ENCODE measurements around the gene FTSJ1. TPM values are rescaled to one million over a fixed set of nuclear protein-coding genes. Genes with fewer than 3 reads are reported as not detected.

The FTSJ1 gene
- total RNA-seq, 1 experiment from 2014 or later = 175 TPM

GRCh38 chrX:48531358-48531959 lies 55.5 kb downstream of the FTSJ1 start:
- DNase-seq = peak; percentile 80

DNA sequence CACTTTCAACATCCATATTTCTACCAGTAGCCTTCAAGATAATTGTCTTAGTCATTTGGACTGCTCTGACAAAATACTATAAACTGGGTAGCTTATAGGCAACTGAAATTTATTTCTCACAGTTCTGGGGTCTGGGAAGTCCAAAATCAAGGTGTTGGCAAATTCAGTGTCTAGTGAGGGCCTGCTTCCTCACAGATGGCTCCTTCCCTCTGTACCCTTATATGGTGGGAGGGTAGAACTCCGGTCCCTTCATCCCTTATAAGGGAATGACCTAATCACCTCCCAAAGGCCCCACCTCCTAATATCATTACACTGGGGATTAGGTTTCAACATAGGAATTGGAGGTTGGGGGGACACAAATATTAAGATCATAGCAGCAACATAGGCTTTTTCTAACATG lies 56.2 kb downstream of the FTSJ1 start:
- H3K4me3 ChIP-seq (ENCODE audit: low read length) = no peak overlapping the region
- POLR2A ChIA-PET (ENCODE audit: unreplicated experiment) = no interaction called here
- peaks cover 22% of the 10 kb centered on the region for H3K4me1 ChIP-seq (ENCODE audit: insufficient read depth, low read length)
- peak overlapping the region; percentile 39 for H3K4me2 ChIP-seq (ENCODE audit: low read length)
- BruUV-seq (replicated peaks) = TSS peak; percentile 55
- H2AFZ ChIP-seq (ENCODE audit: low read length) = 0 out of 2 replicates have a peak overlapping the region, but pooled peaks have one; percentile 24
- intact Hi-C loops (cut with micrococcal nuclease) = no loop called here
- no peaks in the 10 kb centered on the region for H3K9me3 ChIP-seq (ENCODE audit: low read length)
- H3K9me2 ChIP-seq (replicated peaks; ENCODE audit: low read length) = no peaks in the 10 kb centered on the region
- peak overlapping the region; percentile 86 for H3K27ac ChIP-seq (ENCODE audit: low read length)
- ATAC-seq (no peak), DNase-seq (no peak)
- CTCF ChIA-PET = no interaction called here
- TF ChIP-seq, protein P1, sequence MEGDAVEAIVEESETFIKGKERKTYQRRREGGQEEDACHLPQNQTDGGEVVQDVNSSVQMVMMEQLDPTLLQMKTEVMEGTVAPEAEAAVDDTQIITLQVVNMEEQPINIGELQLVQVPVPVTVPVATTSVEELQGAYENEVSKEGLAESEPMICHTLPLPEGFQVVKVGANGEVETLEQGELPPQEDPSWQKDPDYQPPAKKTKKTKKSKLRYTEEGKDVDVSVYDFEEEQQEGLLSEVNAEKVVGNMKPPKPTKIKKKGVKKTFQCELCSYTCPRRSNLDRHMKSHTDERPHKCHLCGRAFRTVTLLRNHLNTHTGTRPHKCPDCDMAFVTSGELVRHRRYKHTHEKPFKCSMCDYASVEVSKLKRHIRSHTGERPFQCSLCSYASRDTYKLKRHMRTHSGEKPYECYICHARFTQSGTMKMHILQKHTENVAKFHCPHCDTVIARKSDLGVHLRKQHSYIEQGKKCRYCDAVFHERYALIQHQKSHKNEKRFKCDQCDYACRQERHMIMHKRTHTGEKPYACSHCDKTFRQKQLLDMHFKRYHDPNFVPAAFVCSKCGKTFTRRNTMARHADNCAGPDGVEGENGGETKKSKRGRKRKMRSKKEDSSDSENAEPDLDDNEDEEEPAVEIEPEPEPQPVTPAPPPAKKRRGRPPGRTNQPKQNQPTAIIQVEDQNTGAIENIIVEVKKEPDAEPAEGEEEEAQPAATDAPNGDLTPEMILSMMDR (conservative IDR thresholded peaks at IDR 0.05; ENCODE audit: low read depth, low read length) = no peak
- TF ChIP-seq EZH2 (IDR thresholded peaks at IDR 0.05; ENCODE audit: low read length, unreplicated experiment) = no peak
- no peak for TF ChIP-seq EZH2phosphoT487 (IDR thresholded peaks at IDR 0.05; ENCODE audit: borderline replicate concordance, low read length)
- H3K27me3 ChIP-seq (ENCODE audit: low read length) = no peaks in the 10 kb centered on the region
- H3F3A ChIP-seq (ENCODE audit: low read length, unreplicated experiment) = no peaks in the 10 kb centered on the region
- peak overlapping the region; percentile 32; the same call in 1 of the 2 replicates for H3K9ac ChIP-seq (ENCODE audit: low read length)
- H3K36me3 ChIP-seq (ENCODE audit: low read depth, low read length) = peaks cover 8% of the 10 kb centered on the region
- H4K20me1 ChIP-seq (ENCODE audit: low read length) = no peaks in the 10 kb centered on the region
- H3K79me2 ChIP-seq (ENCODE audit: low read length) = no peaks in the 10 kb centered on the region

More at GRCh38 chrX:48531358-48531959, 55.5 kb downstream of the FTSJ1 start:
- TF ChIP-seq EZH2 (IDR thresholded peaks at IDR 0.05; ENCODE audit: low read length, unreplicated experiment) = no peak
- TF ChIP-seq, protein P1 (conservative IDR thresholded peaks at IDR 0.05; ENCODE audit: low read depth, low read length) = no peak
- TF ChIP-seq EZH2phosphoT487 (IDR thresholded peaks at IDR 0.05; ENCODE audit: borderline replicate concordance, low read length) = no peak
- Histone ChIP-seq H3K27ac (ENCODE audit: low read length) (peak overlapping the region; percentile 86), H3K4me2 (ENCODE audit: low read length) (peak overlapping the region; percentile 39), H3K36me3 (ENCODE audit: low read depth, low read length) (peaks cover 15% of the 10 kb centered on the region), H3K79me2 (ENCODE audit: low read length) (no peaks in the 10 kb centered on the region), H3K9me3 (ENCODE audit: low read length) (no peaks in the 10 kb centered on the region), H3F3A (ENCODE audit: low read length, unreplicated experiment) (no peaks in the 10 kb centered on the region), H4K20me1 (ENCODE audit: low read length) (no peaks in the 10 kb centered on the region), H3K9me2 (replicated peaks; ENCODE audit: low read length) (no peaks in the 10 kb centered on the region), H2AFZ (ENCODE audit: low read length) (peak overlapping the region; percentile 24; the same call in 1 of the 2 replicates), H3K4me3 (ENCODE audit: low read length) (no peak overlapping the region), H3K9ac (ENCODE audit: low read length) (peak overlapping the region; percentile 32; the same call in 1 of the 2 replicates), H3K4me1 (ENCODE audit: insufficient read depth, low read length) (peaks cover 22% of the 10 kb centered on the region), H3K27me3 (ENCODE audit: low read length) (no peaks in the 10 kb centered on the region)
- intact Hi-C loops (cut with micrococcal nuclease) = no loop called here
- BruUV-seq (replicated peaks) = TSS peak; percentile 95
- peak; percentile 97 for ATAC-seq
- ChIA-PET CTCF (no interaction called here), POLR2A (ENCODE audit: unreplicated experiment) (interaction anchor here (0.6 kb wide), 1 partner anchor 67 kb away, joined by 6 read pairs; no protein-coding TSS in a partner anchor)

DNA sequence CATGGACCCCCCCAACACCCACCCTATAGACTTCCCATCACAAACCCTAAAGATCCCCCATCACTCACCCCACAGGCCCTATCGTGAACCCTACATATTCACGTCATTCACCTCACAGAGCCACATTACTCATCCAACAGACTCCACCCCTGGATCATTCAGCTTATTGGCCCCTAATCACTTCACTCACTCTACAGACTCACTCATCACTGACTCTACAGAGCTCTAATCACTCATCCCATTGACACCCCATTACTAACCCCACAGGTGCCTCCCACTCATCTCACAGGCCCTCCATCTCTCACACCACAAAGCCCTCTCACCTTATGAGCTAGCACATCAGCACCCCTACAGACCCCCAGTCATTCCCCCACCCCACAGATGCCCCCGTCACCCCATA lies 57.2 kb downstream of the FTSJ1 start:
- no peak overlapping the region for H3K27ac ChIP-seq (ENCODE audit: low read length)
- H3K36me3 ChIP-seq (ENCODE audit: low read depth, low read length) = peaks cover 3% of the 10 kb centered on the region
- no peak overlapping the region for H3K4me3 ChIP-seq (ENCODE audit: low read length)
- ATAC-seq = no peak
- H3F3A ChIP-seq (ENCODE audit: low read length, unreplicated experiment) = no peaks in the 10 kb centered on the region
- H3K4me1 ChIP-seq (ENCODE audit: insufficient read depth, low read length) = peaks cover 22% of the 10 kb centered on the region
- TF ChIP-seq, protein P1 (conservative IDR thresholded peaks at IDR 0.05; ENCODE audit: low read depth, low read length) = no peak
- TF ChIP-seq EZH2phosphoT487 (IDR thresholded peaks at IDR 0.05; ENCODE audit: borderline replicate concordance, low read length) = no peak
- TF ChIP-seq EZH2 (IDR thresholded peaks at IDR 0.05; ENCODE audit: low read length, unreplicated experiment) = no peak
- no peaks in the 10 kb centered on the region for H3K79me2 ChIP-seq (ENCODE audit: low read length)
- no TSS peak for BruUV-seq (replicated peaks)
- intact Hi-C loops (cut with micrococcal nuclease) = no loop called here
- H4K20me1 ChIP-seq (ENCODE audit: low read length) = no peaks in the 10 kb centered on the region
- no peaks in the 10 kb centered on the region for H3K27me3 ChIP-seq (ENCODE audit: low read length)
- no peaks in the 10 kb centered on the region for H3K9me2 ChIP-seq (replicated peaks; ENCODE audit: low read length)
- no peak overlapping the region for H3K9ac ChIP-seq (ENCODE audit: low read length)
- DNase-seq = no peak
- no peak overlapping the region for H2AFZ ChIP-seq (ENCODE audit: low read length)
- H3K4me2 ChIP-seq (ENCODE audit: low read length) = no peak overlapping the region
- ChIA-PET POLR2A (ENCODE audit: unreplicated experiment) (no interaction called here), CTCF (no interaction called here)
- no peaks in the 10 kb centered on the region for H3K9me3 ChIP-seq (ENCODE audit: low read length)

Measured in PC-3 (cell line).